ENCODE measurements around the gene LAMC1.

The LAMC1 gene

DNA sequence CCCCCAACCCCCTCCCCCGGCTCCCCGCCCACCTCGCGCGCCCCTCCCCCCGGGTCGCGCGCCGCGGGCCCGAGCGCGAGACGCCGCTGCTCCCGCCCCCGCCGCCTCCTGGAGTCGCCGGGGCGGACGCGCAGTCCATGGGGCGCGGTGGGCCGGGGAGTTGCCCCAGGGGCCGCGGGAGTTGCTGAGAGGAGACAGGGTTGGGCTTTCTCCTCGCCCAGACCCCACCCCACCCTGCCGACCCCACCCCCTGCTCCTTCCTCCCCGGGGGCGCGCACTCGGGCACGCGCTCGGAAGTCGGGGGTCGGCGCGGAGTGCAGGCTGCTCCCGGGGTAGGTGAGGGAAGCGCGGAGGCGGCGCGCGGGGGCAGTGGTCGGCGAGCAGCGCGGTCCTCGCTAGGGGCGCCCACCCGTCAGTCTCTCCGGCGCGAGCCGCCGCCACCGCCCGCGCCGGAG, at the start of gene LAMC1:
LAMC1 (plus strand) TSS at position 275 of the 455 bp plus-strand sequence. CDS start 297 bp downstream, outside the sequence.
- peak in 1 of 2 donors; percentile 38 for DNase-seq

DNA sequence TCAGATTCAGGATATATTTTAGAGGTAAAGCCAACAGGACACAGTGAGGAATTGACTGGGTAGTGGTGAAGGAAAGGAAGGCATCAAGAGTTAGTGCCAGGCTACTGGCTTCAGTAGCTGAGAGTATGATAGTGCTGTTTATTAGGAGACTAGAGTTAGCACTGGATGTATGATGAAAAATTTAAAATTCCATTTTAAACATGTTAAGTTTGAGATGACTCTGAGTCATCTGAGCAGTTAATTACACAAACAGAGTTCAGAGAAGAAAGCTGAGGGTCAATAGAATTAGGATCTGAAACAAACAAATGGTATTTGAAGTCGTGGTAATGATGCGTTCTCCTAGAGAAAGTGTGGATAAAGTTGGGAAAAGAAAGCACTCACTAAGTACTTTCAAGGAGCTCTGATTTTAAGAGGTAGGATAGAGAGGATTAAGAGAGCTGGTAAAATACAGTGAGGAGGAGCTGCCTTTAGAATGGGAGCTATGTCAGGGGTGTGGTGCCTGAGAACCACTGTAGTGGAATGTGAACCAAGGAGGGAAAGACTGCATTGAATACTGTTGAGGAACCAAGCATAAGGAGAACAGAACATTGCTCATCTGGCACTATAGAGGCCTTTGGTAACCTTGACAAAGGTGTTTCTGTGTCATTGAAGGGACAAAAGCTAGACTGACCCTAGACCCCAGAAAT, 48.6 kb upstream of the LAMC1 start:
- no peak for DNase-seq

- DNase-seq: no peak
These were observed 45.7 kb upstream of the LAMC1 start for GRCh38 chr1:182977480-182977879.

GRCh38 chr1:182978151-182978853, 44.9 kb upstream of the LAMC1 start:
- no peak for DNase-seq

- no peak for DNase-seq
These were observed 39.1 kb upstream of the LAMC1 start for GRCh38 chr1:182984138-182984537.

- no peak for DNase-seq
These were observed 38.6 kb upstream of the LAMC1 start for GRCh38 chr1:182984621-182985020.

DNA sequence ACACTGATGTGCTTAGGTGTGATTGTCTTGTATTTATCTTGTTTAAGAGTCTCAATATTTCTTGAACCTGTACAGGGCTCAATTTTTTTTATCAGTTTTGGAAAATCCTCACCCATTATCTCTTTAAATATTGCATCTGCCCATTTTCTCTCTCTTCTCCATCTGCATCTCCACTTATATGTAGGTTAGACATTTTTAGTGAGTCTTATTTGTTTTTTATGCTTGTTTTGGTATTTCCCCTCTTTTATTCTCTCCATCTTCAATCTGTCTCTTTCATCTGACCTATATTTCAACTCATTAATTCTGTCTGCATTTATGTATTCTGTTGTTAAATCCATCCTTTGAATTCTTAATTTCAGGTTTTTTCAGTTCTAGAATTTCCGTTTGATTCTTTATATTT, 37.3 kb upstream of the LAMC1 start:
- no peak for DNase-seq

DNA sequence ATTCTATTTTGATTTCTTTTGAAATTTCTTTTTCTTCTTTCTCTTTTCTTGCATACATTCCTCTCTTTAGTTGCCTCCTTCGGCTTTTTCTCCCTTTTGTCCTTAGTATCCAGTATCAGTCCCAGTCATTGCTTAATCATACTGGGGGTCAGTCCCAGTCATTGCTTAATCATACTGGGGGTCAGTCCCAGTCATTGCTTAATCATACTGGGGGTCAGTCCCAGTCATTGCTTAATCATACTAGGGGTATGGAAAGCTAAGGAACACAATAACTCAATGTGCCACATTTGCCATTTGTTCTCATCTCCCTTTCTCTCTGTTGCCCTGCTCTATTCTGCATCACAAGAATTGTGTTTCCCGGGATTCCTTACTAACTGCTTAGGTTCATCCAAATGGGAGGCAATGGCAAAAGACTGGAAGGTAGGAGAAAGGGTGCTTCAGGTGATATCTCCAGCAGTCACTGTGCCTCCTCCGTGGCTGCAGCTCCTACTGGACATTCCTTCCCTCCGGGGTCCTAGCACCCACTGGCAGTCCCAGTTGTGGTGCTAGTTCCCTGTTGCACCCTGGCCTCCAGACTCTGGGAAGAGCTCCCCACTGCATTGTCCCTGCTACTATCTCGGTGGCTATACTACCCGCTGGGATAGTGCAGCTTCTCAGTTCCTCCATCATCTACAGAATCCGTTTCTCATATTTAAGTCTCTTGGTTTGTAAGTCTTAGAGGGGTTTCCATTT, 32.6 kb upstream of the LAMC1 start:
- no peak for DNase-seq

GRCh38 chr1:182993746-182994145, 29.5 kb upstream of the LAMC1 start:
- DNase-seq: no peak

- no peak for DNase-seq
These were observed 27.3 kb upstream of the LAMC1 start for GRCh38 chr1:182995894-182996293.

- DNase-seq: no peak
These were observed 26.4 kb upstream of the LAMC1 start for GRCh38 chr1:182996816-182997215.

GRCh38 chr1:182998482-182998881, 24.7 kb upstream of the LAMC1 start:
- DNase-seq: no peak

DNA sequence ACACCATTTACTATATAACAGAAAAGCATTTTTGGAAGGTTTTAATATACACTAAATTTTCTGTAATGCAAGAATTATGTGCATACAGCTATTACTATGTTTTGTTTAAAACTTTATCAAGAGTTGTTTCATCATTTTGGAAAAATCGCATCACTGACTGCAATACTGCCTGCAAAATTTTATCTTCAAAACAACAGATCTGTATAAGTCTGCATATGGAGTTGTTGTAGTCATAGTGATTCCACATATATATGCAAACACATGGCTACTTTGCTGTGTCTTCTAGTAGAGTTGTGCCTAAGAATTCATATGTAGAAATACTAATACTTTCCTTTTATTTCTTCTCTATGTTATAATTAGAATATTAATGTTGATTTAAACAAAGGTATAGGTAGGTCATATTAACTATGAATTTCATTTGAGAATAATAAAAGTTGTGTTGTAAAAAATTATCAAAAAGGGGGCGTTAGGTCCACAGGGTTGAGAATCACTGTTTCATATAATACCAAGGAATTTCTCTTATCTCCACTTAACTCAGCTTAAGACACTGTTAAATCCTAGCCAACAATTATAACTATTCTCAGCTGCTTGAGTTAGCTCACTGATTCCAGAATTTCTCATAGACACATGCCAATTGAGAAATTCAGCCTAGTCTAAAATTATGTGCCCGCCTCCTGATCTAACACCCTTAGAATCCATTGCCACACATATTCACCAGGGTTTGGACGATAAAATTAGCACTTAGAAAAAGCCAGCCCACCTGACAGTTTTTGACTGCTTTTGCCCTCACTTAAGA, 22.9 kb upstream of the LAMC1 start:
- no peak for DNase-seq

DNA sequence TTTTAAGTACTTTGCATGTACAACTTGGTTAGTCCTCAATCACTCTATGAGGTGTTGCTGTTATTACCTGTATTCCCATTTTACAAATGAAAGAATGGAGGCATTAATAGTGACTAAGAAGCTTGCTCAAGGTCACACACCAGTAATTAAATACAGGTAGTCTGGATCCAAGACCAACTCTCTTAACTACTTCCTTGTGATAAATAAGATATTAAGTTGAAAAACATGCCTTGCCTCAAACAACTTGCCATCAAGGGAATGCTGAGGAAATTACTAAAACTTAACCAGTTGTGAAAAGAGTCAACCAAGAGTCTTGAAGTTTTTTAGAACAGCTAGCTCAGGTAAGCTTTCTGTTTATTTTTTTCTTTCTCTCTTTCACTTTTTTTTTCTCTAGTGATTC, 21.0 kb upstream of the LAMC1 start:
- DNase-seq: no peak

DNA sequence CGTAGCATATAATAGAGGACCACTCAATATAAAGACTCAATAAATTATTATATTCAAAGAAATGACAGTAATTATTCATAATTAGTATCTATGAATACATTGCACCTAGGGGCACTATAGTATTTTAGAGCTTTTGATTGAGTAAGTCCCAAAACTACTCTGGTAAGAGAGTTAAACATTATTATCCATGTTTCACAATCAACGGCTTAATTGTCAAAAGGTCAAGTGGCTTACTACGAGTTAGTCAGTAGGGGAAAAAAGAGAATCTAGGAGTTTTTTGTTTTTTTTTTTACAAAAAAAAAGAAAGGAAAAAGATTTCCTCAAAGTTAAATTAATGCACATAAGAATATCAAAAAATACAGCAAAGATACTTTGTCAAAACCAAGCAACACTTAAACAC, 20.4 kb upstream of the LAMC1 start:
- DNase-seq: no peak

- DNase-seq: no peak
These were observed 20.0 kb upstream of the LAMC1 start for GRCh38 chr1:183003203-183003602.

DNA sequence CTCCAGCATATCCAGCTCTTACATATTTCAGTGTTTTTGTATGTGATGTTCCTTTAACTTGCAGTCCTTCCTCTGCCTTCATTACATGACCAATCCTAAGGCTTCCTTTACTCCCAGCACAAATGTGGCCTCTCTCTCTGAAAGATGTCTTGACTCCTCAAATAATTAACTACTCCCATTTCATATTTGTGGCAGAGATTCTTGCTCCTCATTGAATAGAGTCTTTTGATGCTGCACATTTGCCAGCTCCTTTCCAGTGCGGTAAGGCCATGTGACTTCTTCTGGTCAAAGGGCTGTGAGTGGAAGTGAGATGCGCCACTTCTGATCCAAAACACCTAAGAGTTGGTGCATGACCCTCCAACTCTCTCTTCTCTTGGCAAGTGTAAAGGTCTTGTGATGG, 19.1 kb upstream of the LAMC1 start:
- DNase-seq: no peak

- DNase-seq: no peak
These were observed 11.4 kb upstream of the LAMC1 start for GRCh38 chr1:183011859-183012258.

DNA sequence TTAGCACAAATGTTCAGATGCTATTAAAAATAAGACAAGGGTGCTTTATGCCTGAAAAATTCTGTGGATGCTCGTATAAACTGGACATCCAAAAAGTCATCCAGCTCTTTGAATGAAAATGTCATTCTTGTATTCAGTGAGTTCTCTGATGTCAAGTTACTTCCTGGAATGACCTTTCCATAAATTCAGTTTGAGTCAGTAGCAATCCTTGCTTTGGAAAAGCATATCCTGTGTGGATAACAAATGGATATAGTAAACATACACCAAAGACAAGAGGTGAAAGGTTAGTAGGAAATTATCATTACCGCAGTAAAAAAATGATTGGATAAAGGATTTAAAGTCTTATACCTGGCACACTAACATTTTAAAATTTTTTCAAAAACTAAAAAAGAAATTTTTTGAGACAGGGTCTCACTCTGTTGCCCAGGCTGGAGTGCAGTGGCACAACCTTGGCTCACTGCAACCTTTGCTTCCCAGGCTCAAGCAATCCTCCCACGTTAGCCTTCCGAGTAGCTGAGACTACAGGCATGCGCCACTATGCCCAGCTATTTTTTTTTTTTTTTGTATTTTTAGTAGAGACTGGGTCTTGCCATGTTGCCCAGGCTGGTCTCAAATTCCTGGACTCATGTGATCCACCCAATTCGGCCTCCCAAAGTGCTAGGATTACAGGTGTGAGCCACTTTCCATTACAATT, 10.8 kb upstream of the LAMC1 start:
- DNase-seq: no peak

DNA sequence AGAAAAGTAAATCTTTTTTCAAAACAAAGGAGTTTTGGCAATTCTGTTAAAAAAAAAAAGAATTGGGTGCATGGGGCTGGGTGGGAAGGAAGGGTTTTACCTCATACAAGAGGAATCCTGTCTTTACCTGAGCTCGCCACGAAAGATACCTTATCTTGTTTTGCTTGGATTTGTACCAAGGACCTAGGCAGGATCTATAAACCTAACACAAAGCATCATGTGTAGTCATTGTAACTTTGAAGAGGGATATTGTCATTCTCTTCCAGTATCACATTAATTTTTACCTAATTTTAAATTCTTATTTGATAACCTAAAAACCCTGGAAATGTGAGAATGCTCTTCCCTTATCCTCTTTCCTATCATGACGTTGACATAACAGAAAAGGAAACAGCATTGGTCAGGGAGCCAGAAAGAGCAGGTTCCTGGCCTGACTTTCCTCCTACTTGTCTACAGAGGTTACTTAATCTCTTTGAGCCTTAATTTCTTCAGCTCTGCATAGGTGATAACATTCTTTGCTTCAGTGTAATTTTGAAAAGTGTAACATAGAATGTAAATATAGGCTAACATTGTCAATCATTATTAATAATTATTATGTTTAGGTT, 4.0 kb upstream of the LAMC1 start:
- no peak for DNase-seq

GRCh38 chr1:183019860-183020259, 3.4 kb upstream of the LAMC1 start:
- DNase-seq: no peak
